Skin of body (tissue), 2 donors: Measurements from ENCODE around the gene KRTAP19-2. TPM values are rescaled to one million over a fixed set of nuclear protein-coding genes. Genes with fewer than 3 reads are reported as not detected.

ENCODE experiments used
- small RNA-seq: library from RNA; depleted of rRNA; stranded (forward); fragments of <200 nt; gene quantifications from one replicate; pipeline ENCODE3, GENCODE V24; 2014; ENCODE audit warnings: low replicate concordance
- total RNA-seq: library from RNA; depleted of rRNA; stranded (reverse); fragments of >200 nt; gene quantifications from one replicate; pipeline ENCODE4 v1.2.3, GENCODE V29; 2014

The KRTAP19-2 gene
- total RNA-seq, 1 donor from 2014 or later, result not detected

Small RNA genes within 50 kb of the gene (small RNA-seq; reads per million reads assigned to genes)
- gene AP000567.1 (not detected), gene KRTAP19-10P (not detected), gene KRTAP19-11P (not detected), gene KRTAP19-9P (not detected)

Other genes with a start within 250 kb of the KRTAP19-2 start
- 10.3 TPM for gene KRTAP24-1, start 204.5 kb downstream of the KRTAP19-2 start, total RNA-seq
- not detected for gene KRTAP25-1, start 197.9 kb downstream of the KRTAP19-2 start, total RNA-seq
- 3.6 TPM for gene KRTAP26-1, start 167.1 kb downstream of the KRTAP19-2 start, total RNA-seq
- gene KRTAP27-1, start 149.7 kb downstream of the KRTAP19-2 start, total RNA-seq, result not detected
- gene KRTAP23-1, start 138.8 kb downstream of the KRTAP19-2 start, total RNA-seq, result not detected
- gene KRTAP13-2, start 115.2 kb downstream of the KRTAP19-2 start, total RNA-seq, result 2.9 TPM
- 0.99 TPM for gene KRTAP13-1, start 91.4 kb downstream of the KRTAP19-2 start, total RNA-seq
- not detected for gene KRTAP13-3, start 61.5 kb downstream of the KRTAP19-2 start, total RNA-seq
- not detected for gene KRTAP13-4, start 57.2 kb downstream of the KRTAP19-2 start, total RNA-seq
- gene KRTAP15-1, start 47.2 kb downstream of the KRTAP19-2 start, total RNA-seq, result not detected
- 11.4 TPM for gene KRTAP19-1, start 7.1 kb downstream of the KRTAP19-2 start, total RNA-seq
- gene KRTAP19-3, start 4.6 kb upstream of the KRTAP19-2 start, total RNA-seq, result 9.7 TPM
- not detected for gene KRTAP19-4, start 9.7 kb upstream of the KRTAP19-2 start, total RNA-seq
- gene KRTAP19-5, start 14.7 kb upstream of the KRTAP19-2 start, total RNA-seq, result 25.9 TPM
- not detected for gene KRTAP19-6, start 54.4 kb upstream of the KRTAP19-2 start, total RNA-seq
- gene KRTAP19-7, start 73.9 kb upstream of the KRTAP19-2 start, total RNA-seq, result not detected
- not detected for gene KRTAP22-2, start 103.0 kb upstream of the KRTAP19-2 start, total RNA-seq
- not detected for gene KRTAP6-3, start 105.0 kb upstream of the KRTAP19-2 start, total RNA-seq
- not detected for gene KRTAP6-2, start 111.5 kb upstream of the KRTAP19-2 start, total RNA-seq
- not detected for gene KRTAP22-1, start 113.7 kb upstream of the KRTAP19-2 start, total RNA-seq
- not detected for gene KRTAP6-1, start 126.5 kb upstream of the KRTAP19-2 start, total RNA-seq
- not detected for gene KRTAP20-1, start 129.0 kb upstream of the KRTAP19-2 start, total RNA-seq
- not detected for gene KRTAP20-4, start 133.2 kb upstream of the KRTAP19-2 start, total RNA-seq
- 1.2 TPM for gene KRTAP20-2, start 147.8 kb upstream of the KRTAP19-2 start, total RNA-seq
- gene KRTAP20-3, start 155.4 kb upstream of the KRTAP19-2 start, total RNA-seq, result not detected
- gene KRTAP21-3, start 231.3 kb upstream of the KRTAP19-2 start, total RNA-seq, result not detected